ENCODE results near the gene GSE1. TPM values are rescaled to one million over a fixed set of nuclear protein-coding genes. Genes with fewer than 3 reads are reported as not detected.

GSE1 gene
- total RNA-seq, 4 donors from 2014 or later, result 79.7 to 196 (median 143) TPM

DNA sequence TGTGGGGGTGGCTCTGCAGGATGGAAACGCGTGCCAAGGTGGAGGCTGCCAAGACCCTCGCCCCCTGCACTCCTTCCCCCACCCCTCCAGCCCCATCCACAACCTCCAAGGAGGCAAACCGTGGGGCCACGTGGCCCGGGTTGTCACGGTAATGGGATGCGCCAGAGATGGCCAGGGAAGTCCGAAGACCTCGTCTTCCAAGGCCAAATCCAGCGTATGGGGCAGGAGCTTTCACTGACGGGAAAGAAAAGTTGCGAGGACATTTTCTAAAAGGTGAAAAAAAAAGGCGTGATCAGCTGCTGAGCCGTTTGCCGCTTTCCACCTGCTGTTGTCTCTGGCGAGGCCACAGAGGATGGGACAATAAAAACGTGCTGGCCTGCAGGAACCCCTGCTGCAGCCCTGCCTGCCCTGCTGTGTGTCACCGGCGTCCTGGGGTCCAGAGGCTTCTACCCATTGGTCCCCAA, 28.3 kb upstream of the GSE1 start:
- Histone ChIP-seq H3K4me1 (peaks cover 0 to 24% (median under 1%) of the 10 kb centered on the region in 4 donors), H3K27me3 (no peaks in the 10 kb centered on the region), H3K36me3 (no peaks in the 10 kb centered on the region), H3K27ac (no peak overlapping the region), H3K4me3 (no peak overlapping the region), H3K9me3 (no peaks in the 10 kb centered on the region)
- no peak for TF ChIP-seq POLR2A (IDR thresholded peaks at IDR 0.05)
- TF ChIP-seq CTCF (IDR thresholded peaks at IDR 0.05), result no peak
- DNase-seq, result no peak

GRCh38 chr16:85585711-85586110, 27.4 kb upstream of the GSE1 start:
- peaks cover 0 to 16% (median 0%) of the 10 kb centered on the region in 4 donors for H3K4me1 ChIP-seq
- H3K9me3 ChIP-seq, result no peaks in the 10 kb centered on the region
- no peak overlapping the region for H3K27ac ChIP-seq
- H3K4me3 ChIP-seq, result no peak overlapping the region
- no peaks in the 10 kb centered on the region for H3K27me3 ChIP-seq
- TF ChIP-seq CTCF (IDR thresholded peaks at IDR 0.05) (no peak), POLR2A (IDR thresholded peaks at IDR 0.05) (no peak)
- H3K36me3 ChIP-seq, result no peaks in the 10 kb centered on the region
- no peak for DNase-seq

DNA sequence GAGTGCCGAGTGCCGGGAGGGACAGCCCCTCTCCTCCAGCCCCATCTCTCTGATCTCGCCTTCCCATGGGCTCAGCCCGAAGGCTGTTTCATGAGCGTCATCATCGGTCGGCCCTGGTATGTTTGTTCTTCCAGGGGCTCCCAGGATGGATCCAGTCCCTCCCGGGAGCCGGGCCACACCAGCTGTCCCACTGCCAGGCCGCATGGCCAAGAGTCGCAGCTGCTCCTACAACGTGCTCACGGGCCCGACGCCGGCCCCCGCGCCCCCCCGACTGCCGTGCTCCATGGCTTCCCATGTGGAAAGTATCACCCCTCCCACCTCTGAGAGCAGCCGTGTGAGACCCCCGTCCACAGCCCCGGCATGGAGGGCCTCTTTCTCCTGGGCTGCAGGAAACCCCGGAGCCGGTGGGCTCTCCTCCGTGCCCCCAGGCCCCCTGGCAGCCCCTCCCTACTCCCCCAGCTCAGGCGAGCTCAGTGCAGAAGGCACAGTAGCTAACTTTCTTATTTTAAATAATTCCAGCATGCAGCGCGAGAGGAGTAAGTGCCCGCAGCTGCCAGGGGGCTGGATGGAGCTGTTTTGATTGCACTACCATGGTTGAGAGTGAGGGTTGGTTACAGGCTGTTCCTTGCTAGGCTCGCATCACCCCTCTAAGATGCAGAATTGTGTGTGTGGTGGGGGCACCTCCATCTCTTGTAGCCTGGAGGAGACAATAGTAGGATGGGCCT, 26.6 kb upstream of the GSE1 start:
- Histone ChIP-seq H3K9me3 (no peaks in the 10 kb centered on the region), H3K4me1 (peaks cover 0 to 16% (median 0%) of the 10 kb centered on the region in 4 donors), H3K27ac (no peak overlapping the region), H3K27me3 (no peaks in the 10 kb centered on the region), H3K36me3 (no peaks in the 10 kb centered on the region), H3K4me3 (no peak overlapping the region)
- TF ChIP-seq POLR2A (IDR thresholded peaks at IDR 0.05), result no peak
- no peak for TF ChIP-seq CTCF (IDR thresholded peaks at IDR 0.05)
- no peak for DNase-seq

DNA sequence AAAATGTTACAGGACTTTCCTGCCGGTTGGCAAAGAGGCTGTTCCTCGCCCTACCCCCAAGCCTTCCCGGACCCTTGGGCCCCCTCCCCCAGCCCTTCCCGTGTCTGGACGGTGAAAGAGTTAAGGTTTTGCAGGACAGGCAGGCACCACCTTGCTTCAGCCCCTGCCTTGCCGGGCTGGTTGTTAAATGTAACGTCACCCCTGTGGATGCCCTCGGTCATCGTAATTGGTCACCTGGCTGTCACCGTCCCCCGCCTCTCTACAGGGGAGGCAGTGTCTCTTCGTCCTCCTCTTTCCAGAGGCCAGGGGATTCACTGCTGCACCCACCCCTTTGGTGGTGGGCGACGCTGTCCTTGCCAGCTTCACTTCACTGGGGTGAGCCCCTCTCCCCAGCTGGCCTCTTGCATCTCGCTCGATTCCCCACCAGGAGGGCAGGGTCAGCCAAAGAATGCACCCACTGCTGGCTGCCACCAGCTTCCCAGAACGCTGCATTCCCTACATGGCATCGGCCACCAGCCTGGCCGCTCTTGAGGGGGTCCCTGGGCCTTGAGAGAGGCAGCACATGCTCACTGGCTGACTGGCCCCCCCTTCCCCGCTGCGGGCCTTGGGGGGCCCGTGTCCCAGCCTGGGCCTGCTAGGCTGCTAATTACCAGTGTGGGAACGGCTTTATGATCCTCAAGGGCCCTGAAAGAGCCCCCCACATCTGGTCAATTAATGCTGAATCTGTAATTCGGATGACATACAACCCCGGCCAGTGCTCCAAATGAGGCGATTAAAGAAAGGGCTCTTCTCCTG, 25.2 kb upstream of the GSE1 start:
- Histone ChIP-seq H3K27ac (no peak overlapping the region), H3K4me1 (peaks cover 0 to 11% (median 0%) of the 10 kb centered on the region in 4 donors), H3K4me3 (no peak overlapping the region), H3K36me3 (no peaks in the 10 kb centered on the region), H3K9me3 (no peaks in the 10 kb centered on the region), H3K27me3 (no peaks in the 10 kb centered on the region)
- DNase-seq, result no peak
- TF ChIP-seq POLR2A (IDR thresholded peaks at IDR 0.05) (no peak), CTCF (IDR thresholded peaks at IDR 0.05) (no peak)

DNA sequence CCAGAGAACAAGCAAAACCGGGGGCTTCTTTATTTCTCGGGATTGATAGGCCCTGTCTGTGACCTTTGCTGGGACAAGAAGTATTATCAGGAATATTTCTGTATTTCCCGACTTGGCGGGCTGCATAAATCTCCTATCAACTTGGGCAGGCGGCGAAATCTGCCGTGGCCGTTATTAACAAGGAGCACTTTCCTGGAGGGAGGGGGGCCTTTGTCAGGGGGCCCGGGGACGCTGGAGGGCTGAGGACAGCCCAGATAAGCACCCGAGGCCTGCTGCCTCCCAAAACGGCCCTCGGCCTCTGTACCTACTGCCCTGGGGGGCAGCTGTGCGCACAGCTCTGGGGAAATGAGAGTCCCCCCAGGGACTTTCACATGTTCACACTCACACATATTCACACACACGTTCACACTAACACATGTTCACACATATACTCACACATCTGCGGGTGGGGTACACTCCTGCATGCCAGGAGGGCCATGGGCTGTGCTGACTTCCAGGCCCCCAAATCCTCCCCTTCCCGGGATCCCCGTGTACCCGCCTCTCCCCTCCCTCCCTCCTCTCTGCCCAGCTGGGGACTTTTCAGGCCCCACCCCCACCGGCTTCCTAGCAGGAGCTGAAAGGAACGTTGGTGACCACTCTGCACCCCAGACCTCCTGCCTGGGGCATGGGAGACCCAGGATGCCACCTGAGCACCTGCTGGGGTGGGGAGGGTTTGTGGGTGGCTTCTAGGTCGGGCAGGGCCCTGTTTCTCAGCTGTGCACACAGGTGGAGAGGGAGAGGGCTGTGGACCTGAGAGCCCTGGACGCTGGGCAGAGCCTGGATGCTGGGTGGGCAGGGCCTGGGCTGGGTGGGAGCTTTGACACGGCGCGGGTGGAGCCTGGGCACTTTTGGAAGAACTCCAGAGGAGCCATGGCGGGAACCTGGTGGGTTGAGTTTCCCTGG, 24.3 kb upstream of the GSE1 start:
- H3K4me1 ChIP-seq, result peaks cover 0 to 11% (median 0%) of the 10 kb centered on the region in 4 donors
- DNase-seq, result no peak
- no peak overlapping the region for H3K4me3 ChIP-seq
- H3K9me3 ChIP-seq, result no peaks in the 10 kb centered on the region
- no peak overlapping the region for H3K27ac ChIP-seq
- TF ChIP-seq POLR2A (IDR thresholded peaks at IDR 0.05), result no peak
- no peak for TF ChIP-seq CTCF (IDR thresholded peaks at IDR 0.05)
- no peaks in the 10 kb centered on the region for H3K27me3 ChIP-seq
- no peaks in the 10 kb centered on the region for H3K36me3 ChIP-seq
